ENCODE measurements around the gene TPI1.

Gene TPI1

GRCh38 chr12:6867413-6868210, at the start of gene TPI1:
TPI1 (plus strand) TSS chr12:6867531; CDS start chr12:6867567, 36 bp downstream.
- Histone ChIP-seq H3K27me3 (ENCODE audit: insufficient read depth, low read length) (no peaks in the 10 kb centered on the region), H3K36me3 (ENCODE audit: insufficient read depth, low read length) (peaks cover 58% of the 10 kb centered on the region), H3K4me3 (ENCODE audit: low read length) (peak within 1 kb of the TSS; percentile 93), H3K9me3 (ENCODE audit: low read length) (no peaks in the 10 kb centered on the region), H2AFZ (ENCODE audit: low read depth, low read length) (no peak within 1 kb of the TSS), H3K4me1 (ENCODE audit: insufficient read depth, low read length) (peaks cover 32% of the 10 kb centered on the region)

GRCh38 chr12:6817662-6818157, 49.6 kb upstream of the TPI1 start:
- H3K4me3 ChIP-seq (ENCODE audit: low read length), result no peak overlapping the region
- no peak overlapping the region for H2AFZ ChIP-seq (ENCODE audit: low read depth, low read length)
- H3K36me3 ChIP-seq (ENCODE audit: insufficient read depth, low read length), result no peaks in the 10 kb centered on the region
- H3K27me3 ChIP-seq (ENCODE audit: insufficient read depth, low read length), result no peaks in the 10 kb centered on the region
- H3K4me1 ChIP-seq (ENCODE audit: insufficient read depth, low read length), result peaks cover 41% of the 10 kb centered on the region
- H3K9me3 ChIP-seq (ENCODE audit: low read length), result no peaks in the 10 kb centered on the region

DNA sequence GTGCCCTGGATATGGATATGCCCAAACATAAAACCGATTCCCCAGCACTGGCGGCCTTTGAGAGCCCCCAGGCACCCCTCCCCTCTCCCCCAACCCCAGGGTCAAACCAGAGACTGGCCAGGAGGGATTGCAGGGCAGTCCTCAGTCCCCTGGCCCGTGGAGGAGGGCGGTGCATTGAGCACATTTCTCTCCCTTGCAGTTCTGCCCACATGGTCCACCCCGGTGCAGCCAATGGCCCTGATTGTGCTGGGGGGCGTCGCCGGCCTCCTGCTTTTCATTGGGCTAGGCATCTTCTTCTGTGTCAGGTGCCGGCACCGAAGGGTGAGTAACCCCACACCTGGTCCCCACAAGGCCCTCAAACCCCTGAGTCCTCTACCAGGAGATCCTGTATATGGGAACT, 49.1 kb upstream of the TPI1 start:
- no peaks in the 10 kb centered on the region for H3K27me3 ChIP-seq (ENCODE audit: insufficient read depth, low read length)
- no peak overlapping the region for H3K4me3 ChIP-seq (ENCODE audit: low read length)
- H2AFZ ChIP-seq (ENCODE audit: low read depth, low read length), result no peak overlapping the region
- no peaks in the 10 kb centered on the region for H3K9me3 ChIP-seq (ENCODE audit: low read length)
- H3K4me1 ChIP-seq (ENCODE audit: insufficient read depth, low read length), result peaks cover 43% of the 10 kb centered on the region
- H3K36me3 ChIP-seq (ENCODE audit: insufficient read depth, low read length), result no peaks in the 10 kb centered on the region

DNA sequence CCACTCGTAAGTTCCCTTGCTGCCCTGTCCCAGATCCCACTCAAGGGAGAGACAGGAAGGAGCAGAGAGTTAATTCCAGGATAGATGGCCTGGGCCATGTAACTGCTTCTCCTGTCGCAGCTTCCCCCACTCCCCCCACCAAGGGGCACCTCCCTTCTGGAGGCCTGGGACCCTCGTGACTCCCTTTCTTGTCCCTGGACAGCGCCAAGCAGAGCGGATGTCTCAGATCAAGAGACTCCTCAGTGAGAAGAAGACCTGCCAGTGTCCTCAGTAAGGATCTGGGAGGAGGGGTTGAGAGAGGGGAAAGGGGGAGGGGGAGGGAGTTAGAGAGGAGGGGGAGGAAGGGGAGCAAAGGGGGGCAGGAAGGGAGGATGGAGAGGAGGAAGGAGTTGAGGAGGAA, 48.7 kb upstream of the TPI1 start:
- no peak overlapping the region for H3K4me3 ChIP-seq (ENCODE audit: low read length)
- no peaks in the 10 kb centered on the region for H3K36me3 ChIP-seq (ENCODE audit: insufficient read depth, low read length)
- no peaks in the 10 kb centered on the region for H3K27me3 ChIP-seq (ENCODE audit: insufficient read depth, low read length)
- no peak overlapping the region for H2AFZ ChIP-seq (ENCODE audit: low read depth, low read length)
- H3K4me1 ChIP-seq (ENCODE audit: insufficient read depth, low read length), result peaks cover 44% of the 10 kb centered on the region
- H3K9me3 ChIP-seq (ENCODE audit: low read length), result no peaks in the 10 kb centered on the region

DNA sequence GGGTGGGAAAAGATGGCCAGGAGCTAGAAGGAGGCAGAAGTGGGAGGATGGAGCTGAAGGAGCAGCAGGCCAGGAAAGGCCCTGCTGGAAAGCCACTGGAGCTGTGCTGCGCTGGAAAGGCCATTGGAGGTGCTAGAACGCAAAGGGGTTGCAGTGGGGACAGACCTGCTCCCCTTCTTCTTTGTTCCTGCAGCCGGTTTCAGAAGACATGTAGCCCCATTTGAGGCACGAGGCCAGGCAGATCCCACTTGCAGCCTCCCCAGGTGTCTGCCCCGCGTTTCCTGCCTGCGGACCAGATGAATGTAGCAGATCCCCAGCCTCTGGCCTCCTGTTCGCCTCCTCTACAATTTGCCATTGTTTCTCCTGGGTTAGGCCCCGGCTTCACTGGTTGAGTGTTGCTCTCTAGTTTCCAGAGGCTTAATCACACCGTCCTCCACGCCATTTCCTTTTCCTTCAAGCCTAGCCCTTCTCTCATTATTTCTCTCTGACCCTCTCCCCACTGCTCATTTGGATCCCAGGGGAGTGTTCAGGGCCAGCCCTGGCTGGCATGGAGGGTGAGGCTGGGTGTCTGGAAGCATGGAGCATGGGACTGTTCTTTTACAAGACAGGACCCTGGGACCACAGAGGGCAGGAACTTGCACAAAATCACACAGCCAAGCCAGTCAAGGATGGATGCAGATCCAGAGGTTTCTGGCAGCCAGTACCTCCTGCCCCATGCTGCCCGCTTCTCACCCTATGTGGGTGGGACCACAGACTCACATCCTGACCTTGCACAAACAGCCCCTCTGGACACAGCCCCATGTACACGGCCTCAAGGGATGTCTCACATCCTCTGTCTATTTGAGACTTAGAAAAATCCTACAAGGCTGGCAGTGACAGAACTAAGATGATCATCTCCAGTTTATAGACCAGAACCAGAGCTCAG, 48.0 kb upstream of the TPI1 start:
- Histone ChIP-seq H3K4me3 (ENCODE audit: low read length) (no peak overlapping the region), H3K36me3 (ENCODE audit: insufficient read depth, low read length) (no peaks in the 10 kb centered on the region), H3K9me3 (ENCODE audit: low read length) (no peaks in the 10 kb centered on the region), H3K4me1 (ENCODE audit: insufficient read depth, low read length) (peaks cover 44% of the 10 kb centered on the region), H3K27me3 (ENCODE audit: insufficient read depth, low read length) (no peaks in the 10 kb centered on the region), H2AFZ (ENCODE audit: low read depth, low read length) (no peak overlapping the region)

GRCh38 chr12:6820166-6820565, 47.2 kb upstream of the TPI1 start:
- H3K27me3 ChIP-seq (ENCODE audit: insufficient read depth, low read length), result no peaks in the 10 kb centered on the region
- H3K4me3 ChIP-seq (ENCODE audit: low read length), result no peak overlapping the region
- no peaks in the 10 kb centered on the region for H3K36me3 ChIP-seq (ENCODE audit: insufficient read depth, low read length)
- no peaks in the 10 kb centered on the region for H3K9me3 ChIP-seq (ENCODE audit: low read length)
- no peak overlapping the region for H2AFZ ChIP-seq (ENCODE audit: low read depth, low read length)
- peaks cover 47% of the 10 kb centered on the region for H3K4me1 ChIP-seq (ENCODE audit: insufficient read depth, low read length)

DNA sequence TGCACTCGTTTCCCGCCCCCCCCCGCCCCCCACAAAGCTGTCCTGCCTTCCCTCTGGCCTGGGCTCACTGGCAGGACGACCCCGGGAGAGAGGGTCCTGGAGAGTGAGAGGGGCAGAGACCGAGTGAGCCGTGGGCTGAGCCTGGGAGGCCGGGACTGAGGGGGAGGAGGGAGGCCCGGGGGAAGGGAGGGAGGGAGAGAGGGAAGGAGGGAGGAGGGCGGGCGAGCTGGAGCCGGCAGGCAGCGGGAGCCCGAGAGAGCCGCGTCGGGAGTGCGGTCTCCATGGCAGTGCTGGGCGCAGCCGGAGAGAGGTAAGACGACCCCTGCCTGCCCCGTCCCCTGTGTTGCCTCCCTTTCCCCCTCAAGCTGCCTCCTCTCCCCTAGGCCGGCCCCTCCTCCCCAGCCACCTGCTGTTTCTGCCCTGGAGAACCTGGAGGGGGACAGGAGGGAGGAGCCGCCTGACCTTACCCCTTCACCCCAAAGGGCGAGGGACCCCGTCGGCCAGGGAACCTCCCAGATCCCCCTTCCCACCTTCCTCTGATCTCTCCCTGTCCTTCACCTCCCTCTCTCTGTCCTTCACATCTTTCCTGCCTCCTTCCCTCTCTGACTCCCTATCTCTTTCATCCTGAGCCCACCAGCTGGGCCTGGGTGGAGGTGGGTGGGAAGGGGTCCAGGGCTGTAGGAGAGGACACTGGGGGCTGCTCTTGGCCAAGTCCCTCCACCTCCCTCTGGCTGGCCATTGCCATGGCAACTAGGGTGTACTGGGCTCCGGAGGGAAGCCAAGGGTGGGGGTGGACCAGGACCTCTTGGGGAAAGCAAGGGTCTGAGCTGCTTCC, 45.5 kb upstream of the TPI1 start, which contains the start of gene GPR162:
Gene GPR162 (plus strand): TSS at position 231 of the 835 bp plus-strand sequence. CDS start 2,078 bp downstream, outside the sequence.
- Histone ChIP-seq H3K4me3 (ENCODE audit: low read length) (peak within 1 kb of the TSS; percentile 49), H3K27me3 (ENCODE audit: insufficient read depth, low read length) (no peaks in the 10 kb centered on the region), H3K36me3 (ENCODE audit: insufficient read depth, low read length) (no peaks in the 10 kb centered on the region), H3K4me1 (ENCODE audit: insufficient read depth, low read length) (peaks cover 56% of the 10 kb centered on the region), H2AFZ (ENCODE audit: low read depth, low read length) (no peak within 1 kb of the TSS), H3K9me3 (ENCODE audit: low read length) (no peaks in the 10 kb centered on the region)

DNA sequence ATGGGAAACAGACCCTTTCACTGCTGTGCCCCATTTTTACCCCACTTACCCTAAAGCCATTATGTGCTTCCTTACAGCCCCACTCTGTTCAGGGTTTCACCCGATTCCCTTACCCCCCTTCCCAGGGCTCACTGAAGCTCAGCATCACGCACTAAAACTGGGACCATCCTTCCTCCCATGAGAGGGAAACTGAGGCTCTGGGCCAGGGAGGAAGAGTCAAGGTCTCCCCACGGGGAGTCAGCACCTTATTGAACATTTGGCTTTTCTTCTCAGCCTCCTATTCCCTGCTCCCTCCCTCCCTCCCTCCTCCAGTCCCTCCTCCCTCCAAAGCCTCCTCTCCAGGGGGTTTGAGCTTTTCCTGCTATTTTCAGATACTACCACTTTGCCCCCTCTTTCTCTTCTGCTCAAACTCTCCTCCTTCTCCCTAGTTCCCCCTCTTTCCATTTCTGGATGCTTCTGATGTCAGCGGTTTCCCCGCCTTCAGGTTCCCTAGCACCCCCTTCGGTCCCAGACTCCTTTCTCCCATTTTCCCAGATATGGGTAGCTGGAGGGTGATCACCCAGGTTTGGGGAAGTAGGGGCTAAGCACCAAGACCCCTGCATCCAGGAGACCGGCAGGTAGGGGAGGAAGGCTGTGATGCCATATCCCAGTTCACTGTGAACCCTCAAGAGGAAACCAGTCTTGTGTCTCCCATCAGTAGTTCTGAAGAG, 44.8 kb upstream of the TPI1 start:
- Histone ChIP-seq H3K36me3 (ENCODE audit: insufficient read depth, low read length) (no peaks in the 10 kb centered on the region), H3K4me1 (ENCODE audit: insufficient read depth, low read length) (peaks cover 63% of the 10 kb centered on the region), H3K9me3 (ENCODE audit: low read length) (no peaks in the 10 kb centered on the region), H2AFZ (ENCODE audit: low read depth, low read length) (no peak overlapping the region), H3K27me3 (ENCODE audit: insufficient read depth, low read length) (no peaks in the 10 kb centered on the region), H3K4me3 (ENCODE audit: low read length) (peak overlapping the region; percentile 49)

DNA sequence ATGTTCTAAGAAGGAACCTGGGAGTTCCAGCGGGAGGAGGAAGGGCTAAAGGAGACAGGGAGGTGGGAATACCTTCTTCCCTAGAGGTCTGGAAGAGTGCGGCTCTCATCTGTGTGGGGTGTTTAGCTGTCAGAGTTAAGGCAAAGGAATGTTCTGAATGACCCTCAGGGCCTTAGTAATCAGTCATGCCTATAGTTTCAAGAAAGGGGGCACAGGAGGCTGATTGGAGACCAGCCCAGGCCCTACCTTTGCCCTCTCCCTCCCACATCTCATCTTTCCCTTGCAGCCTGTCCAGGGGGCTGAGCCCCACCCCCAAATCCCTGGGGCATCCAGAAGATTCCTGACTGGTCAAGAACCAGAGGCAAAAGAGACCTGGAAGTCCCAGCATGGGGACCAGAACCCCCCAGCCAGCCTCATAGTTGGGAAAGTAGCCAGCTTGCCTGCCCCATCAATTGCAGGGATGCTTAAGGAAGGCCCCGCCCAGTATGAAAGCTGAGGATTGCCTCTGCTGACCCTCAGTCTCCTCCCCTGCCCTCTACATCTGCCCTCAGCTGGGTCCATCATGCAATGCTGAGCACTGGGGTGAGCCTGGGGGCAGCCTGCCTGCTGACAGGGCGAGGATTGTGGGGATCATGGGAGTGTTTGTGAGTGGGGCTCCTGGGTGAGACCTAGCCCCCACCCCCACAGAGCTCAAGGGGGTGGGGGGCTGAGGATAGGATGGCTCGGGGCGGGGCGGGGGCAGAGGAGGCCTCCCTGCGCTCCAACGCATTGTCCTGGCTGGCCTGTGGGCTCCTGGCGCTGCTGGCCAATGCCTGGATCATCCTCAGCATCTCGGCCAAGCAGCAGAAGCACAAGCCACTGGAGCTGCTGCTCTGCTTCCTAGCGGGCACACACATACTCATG, 43.9 kb upstream of the TPI1 start:
- Histone ChIP-seq H3K36me3 (ENCODE audit: insufficient read depth, low read length) (no peaks in the 10 kb centered on the region), H3K4me1 (ENCODE audit: insufficient read depth, low read length) (peaks cover 57% of the 10 kb centered on the region), H3K4me3 (ENCODE audit: low read length) (no peak overlapping the region), H3K27me3 (ENCODE audit: insufficient read depth, low read length) (no peaks in the 10 kb centered on the region), H3K9me3 (ENCODE audit: low read length) (no peaks in the 10 kb centered on the region), H2AFZ (ENCODE audit: low read depth, low read length) (no peak overlapping the region)

- H3K27me3 ChIP-seq (ENCODE audit: insufficient read depth, low read length), result no peaks in the 10 kb centered on the region
- no peaks in the 10 kb centered on the region for H3K9me3 ChIP-seq (ENCODE audit: low read length)
- H3K36me3 ChIP-seq (ENCODE audit: insufficient read depth, low read length), result no peaks in the 10 kb centered on the region
- H3K4me3 ChIP-seq (ENCODE audit: low read length), result no peak overlapping the region
- H2AFZ ChIP-seq (ENCODE audit: low read depth, low read length), result no peak overlapping the region
- H3K4me1 ChIP-seq (ENCODE audit: insufficient read depth, low read length), result peaks cover 51% of the 10 kb centered on the region
These were observed 43.1 kb upstream of the TPI1 start for GRCh38 chr12:6824085-6824775.

DNA sequence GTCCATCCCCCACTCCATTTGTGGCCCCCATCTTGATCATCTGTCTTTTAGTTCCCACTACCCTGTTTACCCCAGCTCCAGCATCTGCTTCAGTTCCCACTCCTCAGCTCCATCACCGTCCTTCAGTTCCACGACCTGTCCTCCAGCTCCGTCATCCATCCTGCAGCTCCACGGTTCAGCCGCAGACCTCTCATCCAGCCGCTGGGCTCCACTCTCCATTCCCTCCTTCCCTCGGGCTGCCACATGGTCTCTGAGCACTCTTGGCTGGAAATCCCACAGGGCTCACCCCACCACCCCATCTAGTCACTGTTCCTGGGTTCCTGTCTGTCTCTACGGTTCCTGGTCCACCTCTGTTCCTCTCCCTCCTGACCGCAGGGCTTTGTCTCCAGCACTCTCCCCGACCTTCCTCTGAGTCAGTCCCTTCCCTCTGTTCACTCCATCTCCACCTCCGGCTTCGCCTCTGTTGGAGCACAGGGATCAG, 42.4 kb upstream of the TPI1 start:
- H3K9me3 ChIP-seq (ENCODE audit: low read length), result no peaks in the 10 kb centered on the region
- no peak overlapping the region for H2AFZ ChIP-seq (ENCODE audit: low read depth, low read length)
- H3K4me1 ChIP-seq (ENCODE audit: insufficient read depth, low read length), result peaks cover 48% of the 10 kb centered on the region
- no peak overlapping the region for H3K4me3 ChIP-seq (ENCODE audit: low read length)
- no peaks in the 10 kb centered on the region for H3K27me3 ChIP-seq (ENCODE audit: insufficient read depth, low read length)
- peaks cover 3% of the 10 kb centered on the region for H3K36me3 ChIP-seq (ENCODE audit: insufficient read depth, low read length)
